AG09309 (cell line): ENCODE data around the gene TMEM255A.
A peak's percentile ranks its signal among the peaks of the same experiment; 100 is the strongest.

Source experiments
- DNase-seq: peaks from one replicate; pipeline ENCODE4 v3.0.0-alpha.2; 2010; ENCODE audit warnings: low read depth
- H3K4me3 ChIP-seq: 2 replicates; pipeline ENCODE4 v1.5.1; 2011; ENCODE audit warnings: mild to moderate bottlenecking, low read depth, low read length, moderate library complexity; ENCODE audit not compliant: control insufficient read depth
- CTCF ChIP-seq: IDR thresholded peaks from 2 replicates; pipeline ENCODE4 v1.5.1; 2011; ENCODE audit warnings: mild to moderate bottlenecking, low read depth, low read length, inconsistent platforms; ENCODE audit not compliant: insufficient read depth, control insufficient read depth; ENCODE audit errors: missing control alignments

TMEM255A gene

GRCh38 chrX:120213438-120214265, 97.6 kb downstream of the TMEM255A start:
- peak; percentile 87 for TF ChIP-seq CTCF
- DNase-seq, result peak; percentile 1

More at GRCh38 chrX:120213438-120214265, 97.6 kb downstream of the TMEM255A start:
- H3K4me3 ChIP-seq, result no peak overlapping the region
